Raji (cell line): ENCODE results near the gene IMMP1L.

Source experiments
- POLR2A ChIP-seq: IDR thresholded peaks from 2 replicates; pipeline ENCODE4 v1.6.1; 2011; ENCODE audit warnings: low read depth, low read length, control low read depth; ENCODE audit not compliant: insufficient read depth

Gene IMMP1L

DNA sequence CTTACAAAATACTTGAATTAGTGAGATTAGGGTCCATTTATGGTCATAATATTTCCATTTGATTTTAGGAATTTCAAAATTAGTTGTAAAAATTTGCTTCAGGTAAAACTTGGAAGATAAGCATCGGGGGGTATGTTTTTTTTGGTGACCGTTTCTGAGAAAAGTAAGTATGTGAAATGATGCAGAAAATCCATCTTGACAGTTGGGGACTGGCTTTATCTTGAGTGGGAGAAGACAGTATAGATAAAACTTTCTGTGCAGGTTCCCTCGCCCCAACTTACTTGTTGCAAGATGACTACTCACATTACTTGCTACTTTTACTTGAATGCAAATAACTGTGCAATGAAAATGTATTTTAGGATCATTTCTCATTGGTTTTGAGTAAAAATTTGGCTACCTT is 90.3 kb downstream of the IMMP1L start:
- no peak for TF ChIP-seq POLR2A

DNA sequence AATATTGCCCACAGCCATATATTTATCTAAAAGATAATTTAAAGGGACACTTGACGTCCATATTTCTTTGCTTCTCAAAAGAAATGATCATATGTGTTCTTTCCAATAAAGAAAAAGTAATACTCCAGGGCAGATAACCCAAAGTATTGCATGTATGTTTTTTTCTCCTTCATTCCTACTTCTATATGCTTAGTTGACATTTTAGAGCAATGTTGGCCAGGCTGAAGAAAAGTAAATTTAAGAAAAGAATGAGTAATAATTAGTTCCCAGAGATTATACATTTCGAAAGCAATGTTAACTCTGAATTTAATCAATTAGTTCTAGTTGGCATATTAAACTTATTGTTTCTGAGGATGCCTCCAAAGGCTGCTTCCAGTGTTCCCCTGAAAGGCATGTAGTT is 91.6 kb downstream of the IMMP1L start:
- no peak for TF ChIP-seq POLR2A

GRCh38 chr11:31417357-31417756 is 92.1 kb downstream of the IMMP1L start:
- no peak for TF ChIP-seq POLR2A

GRCh38 chr11:31415435-31415834 is 94.0 kb downstream of the IMMP1L start:
- TF ChIP-seq POLR2A, result no peak

- no peak for TF ChIP-seq POLR2A
These were observed 95.1 kb downstream of the IMMP1L start for GRCh38 chr11:31414338-31414737.

- no peak for TF ChIP-seq POLR2A
These were observed 96.5 kb downstream of the IMMP1L start for GRCh38 chr11:31412946-31413345.

GRCh38 chr11:31408201-31408600 is 101.2 kb downstream of the IMMP1L start:
- no peak for TF ChIP-seq POLR2A

- no peak for TF ChIP-seq POLR2A
These were observed 104.8 kb downstream of the IMMP1L start for GRCh38 chr11:31404614-31405013.

DNA sequence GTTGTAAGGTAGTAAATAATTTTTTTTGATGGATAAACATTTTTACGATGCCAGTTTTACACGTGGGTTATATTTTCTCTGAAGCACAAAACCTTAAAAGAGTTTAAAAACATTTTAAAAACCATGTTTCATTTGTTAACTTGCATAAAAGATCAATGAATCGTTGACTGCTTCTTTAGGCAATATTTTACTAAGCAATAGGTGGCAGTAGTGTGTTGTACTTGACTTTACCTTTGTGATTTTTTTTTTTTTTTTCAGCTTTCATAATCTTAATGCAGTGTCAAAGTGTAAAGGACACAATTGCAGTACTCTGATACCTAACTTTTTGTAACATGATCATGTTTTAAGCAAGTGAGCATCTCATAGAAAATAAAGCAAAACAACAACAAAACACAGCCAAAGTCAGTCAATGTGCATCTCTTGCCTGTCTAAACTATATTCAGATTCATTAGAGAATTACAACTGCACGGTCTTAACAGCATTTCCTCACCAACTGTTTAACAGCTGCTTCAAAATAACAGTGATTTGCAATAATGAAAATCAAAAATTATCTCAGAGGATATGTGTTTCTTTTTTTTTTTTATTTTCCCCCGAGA is 112.1 kb downstream of the IMMP1L start:
- TF ChIP-seq POLR2A, result no peak

DNA sequence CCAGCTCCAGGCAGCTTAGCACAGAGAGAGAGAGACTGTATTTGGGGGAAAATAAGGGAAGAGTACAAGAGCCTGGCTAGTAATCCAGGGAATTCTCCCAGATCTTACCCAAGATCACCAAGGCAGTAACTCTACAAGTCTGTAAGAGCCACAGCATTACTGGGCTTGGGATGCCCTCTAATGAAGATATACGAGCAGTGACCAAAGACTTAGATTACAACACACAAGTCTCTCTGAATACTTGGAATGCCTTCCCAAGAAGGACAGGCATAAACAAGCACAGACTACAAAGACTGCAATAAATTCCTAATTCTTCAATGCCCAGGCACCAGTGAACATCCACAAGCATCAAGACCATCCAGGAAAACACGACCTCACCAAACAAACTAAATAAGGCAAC is 122.0 kb downstream of the IMMP1L start:
- TF ChIP-seq POLR2A, result no peak

- TF ChIP-seq POLR2A, result no peak
These were observed 126.3 kb downstream of the IMMP1L start for GRCh38 chr11:31383116-31383515.
